ENCODE data around the gene IMMP2L. TPM values are rescaled to one million over a fixed set of nuclear protein-coding genes. Genes with fewer than 3 reads are reported as not detected.

The IMMP2L gene
- total and polyA plus RNA-seq, 4 donors, result 7.3 to 21.1 (median 12.4) TPM

DNA sequence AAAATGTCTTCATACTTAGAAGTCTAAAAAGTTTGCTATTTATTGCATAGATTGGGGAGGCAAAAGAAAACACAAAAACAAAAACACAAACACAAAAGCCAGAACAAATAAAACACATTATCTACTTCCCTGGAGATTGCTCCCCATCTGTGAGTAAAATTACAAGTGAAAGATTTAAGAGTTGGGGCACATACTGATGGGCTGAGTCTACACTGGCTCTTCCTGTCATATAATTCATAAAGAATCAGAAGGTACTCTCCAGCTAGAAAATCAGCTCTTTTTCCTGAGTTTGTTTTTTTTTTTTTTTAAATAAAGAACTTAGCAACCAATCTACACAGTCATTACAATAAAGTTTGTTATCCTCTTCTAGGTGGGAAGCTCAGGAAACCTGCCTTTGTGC lies 663.8 kb downstream of the IMMP2L start:
- H3K4me3 ChIP-seq (ENCODE audit: low read depth in 1 of 3, low read length in 3 of 3), result no peak overlapping the region
- TF ChIP-seq GABPA (IDR thresholded peaks at IDR 0.05 in 1 of 2, conservative IDR thresholded peaks at IDR 0.05 in 1 of 2) (no peak), EGR1 (IDR thresholded peaks at IDR 0.05; ENCODE audit: low read depth in 2 of 2) (no peak), HNF4G (IDR thresholded peaks at IDR 0.05) (no peak), TAF1 (conservative IDR thresholded peaks at IDR 0.05) (no peak), RXRA (IDR thresholded peaks at IDR 0.05) (no peak), JUND (IDR thresholded peaks at IDR 0.05) (no peak), SP1 (IDR thresholded peaks at IDR 0.05) (no peak), RAD21 (IDR thresholded peaks at IDR 0.05) (no peak), FOXA1 (IDR thresholded peaks at IDR 0.05) (no peak)
- TF ChIP-seq, protein P1, sequence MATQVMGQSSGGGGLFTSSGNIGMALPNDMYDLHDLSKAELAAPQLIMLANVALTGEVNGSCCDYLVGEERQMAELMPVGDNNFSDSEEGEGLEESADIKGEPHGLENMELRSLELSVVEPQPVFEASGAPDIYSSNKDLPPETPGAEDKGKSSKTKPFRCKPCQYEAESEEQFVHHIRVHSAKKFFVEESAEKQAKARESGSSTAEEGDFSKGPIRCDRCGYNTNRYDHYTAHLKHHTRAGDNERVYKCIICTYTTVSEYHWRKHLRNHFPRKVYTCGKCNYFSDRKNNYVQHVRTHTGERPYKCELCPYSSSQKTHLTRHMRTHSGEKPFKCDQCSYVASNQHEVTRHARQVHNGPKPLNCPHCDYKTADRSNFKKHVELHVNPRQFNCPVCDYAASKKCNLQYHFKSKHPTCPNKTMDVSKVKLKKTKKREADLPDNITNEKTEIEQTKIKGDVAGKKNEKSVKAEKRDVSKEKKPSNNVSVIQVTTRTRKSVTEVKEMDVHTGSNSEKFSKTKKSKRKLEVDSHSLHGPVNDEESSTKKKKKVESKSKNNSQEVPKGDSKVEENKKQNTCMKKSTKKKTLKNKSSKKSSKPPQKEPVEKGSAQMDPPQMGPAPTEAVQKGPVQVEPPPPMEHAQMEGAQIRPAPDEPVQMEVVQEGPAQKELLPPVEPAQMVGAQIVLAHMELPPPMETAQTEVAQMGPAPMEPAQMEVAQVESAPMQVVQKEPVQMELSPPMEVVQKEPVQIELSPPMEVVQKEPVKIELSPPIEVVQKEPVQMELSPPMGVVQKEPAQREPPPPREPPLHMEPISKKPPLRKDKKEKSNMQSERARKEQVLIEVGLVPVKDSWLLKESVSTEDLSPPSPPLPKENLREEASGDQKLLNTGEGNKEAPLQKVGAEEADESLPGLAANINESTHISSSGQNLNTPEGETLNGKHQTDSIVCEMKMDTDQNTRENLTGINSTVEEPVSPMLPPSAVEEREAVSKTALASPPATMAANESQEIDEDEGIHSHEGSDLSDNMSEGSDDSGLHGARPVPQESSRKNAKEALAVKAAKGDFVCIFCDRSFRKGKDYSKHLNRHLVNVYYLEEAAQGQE (IDR thresholded peaks at IDR 0.05), result no peak
- TF ChIP-seq, protein P2, sequence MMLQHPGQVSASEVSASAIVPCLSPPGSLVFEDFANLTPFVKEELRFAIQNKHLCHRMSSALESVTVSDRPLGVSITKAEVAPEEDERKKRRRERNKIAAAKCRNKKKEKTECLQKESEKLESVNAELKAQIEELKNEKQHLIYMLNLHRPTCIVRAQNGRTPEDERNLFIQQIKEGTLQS (IDR thresholded peaks at IDR 0.05), result no peak
- TF ChIP-seq, protein P3, sequence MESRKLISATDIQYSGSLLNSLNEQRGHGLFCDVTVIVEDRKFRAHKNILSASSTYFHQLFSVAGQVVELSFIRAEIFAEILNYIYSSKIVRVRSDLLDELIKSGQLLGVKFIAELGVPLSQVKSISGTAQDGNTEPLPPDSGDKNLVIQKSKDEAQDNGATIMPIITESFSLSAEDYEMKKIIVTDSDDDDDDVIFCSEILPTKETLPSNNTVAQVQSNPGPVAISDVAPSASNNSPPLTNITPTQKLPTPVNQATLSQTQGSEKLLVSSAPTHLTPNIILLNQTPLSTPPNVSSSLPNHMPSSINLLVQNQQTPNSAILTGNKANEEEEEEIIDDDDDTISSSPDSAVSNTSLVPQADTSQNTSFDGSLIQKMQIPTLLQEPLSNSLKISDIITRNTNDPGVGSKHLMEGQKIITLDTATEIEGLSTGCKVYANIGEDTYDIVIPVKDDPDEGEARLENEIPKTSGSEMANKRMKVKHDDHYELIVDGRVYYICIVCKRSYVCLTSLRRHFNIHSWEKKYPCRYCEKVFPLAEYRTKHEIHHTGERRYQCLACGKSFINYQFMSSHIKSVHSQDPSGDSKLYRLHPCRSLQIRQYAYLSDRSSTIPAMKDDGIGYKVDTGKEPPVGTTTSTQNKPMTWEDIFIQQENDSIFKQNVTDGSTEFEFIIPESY (IDR thresholded peaks at IDR 0.05), result no peak
- TF ChIP-seq, protein P4, sequence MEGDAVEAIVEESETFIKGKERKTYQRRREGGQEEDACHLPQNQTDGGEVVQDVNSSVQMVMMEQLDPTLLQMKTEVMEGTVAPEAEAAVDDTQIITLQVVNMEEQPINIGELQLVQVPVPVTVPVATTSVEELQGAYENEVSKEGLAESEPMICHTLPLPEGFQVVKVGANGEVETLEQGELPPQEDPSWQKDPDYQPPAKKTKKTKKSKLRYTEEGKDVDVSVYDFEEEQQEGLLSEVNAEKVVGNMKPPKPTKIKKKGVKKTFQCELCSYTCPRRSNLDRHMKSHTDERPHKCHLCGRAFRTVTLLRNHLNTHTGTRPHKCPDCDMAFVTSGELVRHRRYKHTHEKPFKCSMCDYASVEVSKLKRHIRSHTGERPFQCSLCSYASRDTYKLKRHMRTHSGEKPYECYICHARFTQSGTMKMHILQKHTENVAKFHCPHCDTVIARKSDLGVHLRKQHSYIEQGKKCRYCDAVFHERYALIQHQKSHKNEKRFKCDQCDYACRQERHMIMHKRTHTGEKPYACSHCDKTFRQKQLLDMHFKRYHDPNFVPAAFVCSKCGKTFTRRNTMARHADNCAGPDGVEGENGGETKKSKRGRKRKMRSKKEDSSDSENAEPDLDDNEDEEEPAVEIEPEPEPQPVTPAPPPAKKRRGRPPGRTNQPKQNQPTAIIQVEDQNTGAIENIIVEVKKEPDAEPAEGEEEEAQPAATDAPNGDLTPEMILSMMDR (IDR thresholded peaks at IDR 0.05; ENCODE audit: low read depth, low read length, missing input control), result no peak
- TF ChIP-seq, protein P5, sequence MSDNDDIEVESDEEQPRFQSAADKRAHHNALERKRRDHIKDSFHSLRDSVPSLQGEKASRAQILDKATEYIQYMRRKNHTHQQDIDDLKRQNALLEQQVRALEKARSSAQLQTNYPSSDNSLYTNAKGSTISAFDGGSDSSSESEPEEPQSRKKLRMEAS (IDR thresholded peaks at IDR 0.05), result no peak
- no peak for DNase-seq (ENCODE audit: low spot score)

DNA sequence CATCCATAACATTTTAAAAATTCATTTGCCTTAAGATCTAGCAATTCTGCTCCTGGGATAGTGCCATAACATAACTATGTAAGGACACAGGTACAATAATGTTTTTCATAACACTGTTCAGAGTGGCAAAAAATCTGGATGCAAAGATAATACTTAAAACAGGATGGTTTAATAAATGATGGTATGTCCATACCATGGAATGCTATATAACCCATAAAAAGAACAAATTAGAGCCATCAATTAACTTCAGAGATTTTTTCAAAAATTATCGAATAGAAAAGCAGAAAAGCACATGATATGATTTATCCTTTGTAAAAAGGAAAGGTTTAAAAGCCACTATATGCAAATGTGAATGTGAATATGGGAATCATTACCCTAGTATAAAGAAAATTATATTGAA lies 664.8 kb downstream of the IMMP2L start:
- H3K4me1 ChIP-seq (ENCODE audit: control insufficient read depth in 4 of 4, insufficient read depth in 4 of 4, low read length in 3 of 4), result no peaks in the 10 kb centered on the region
- no peak overlapping the region for H3K4me3 ChIP-seq (ENCODE audit: low read depth in 1 of 3, low read length in 3 of 3)
- no peak overlapping the region for H3K9ac ChIP-seq (ENCODE audit: low read depth in 1 of 2, low read length in 2 of 2)
- no peaks in the 10 kb centered on the region for H3K9me3 ChIP-seq (ENCODE audit: control insufficient read depth in 4 of 4, low read length in 3 of 4)
- WGBS, result 84% methylated on average over 1 of the region's 1 CpG
- H3K27me3 ChIP-seq (ENCODE audit: control insufficient read depth in 4 of 4, insufficient read depth in 4 of 4, low read length in 3 of 4), result no peaks in the 10 kb centered on the region
- no peaks in the 10 kb centered on the region for H3K36me3 ChIP-seq (ENCODE audit: control insufficient read depth in 4 of 4, insufficient read depth in 3 of 4, low read depth in 1 of 4, low read length in 3 of 4)
- DNase-seq (ENCODE audit: low spot score), result no peak
- no peak overlapping the region for H3K27ac ChIP-seq (ENCODE audit: low read depth in 1 of 2, low read length in 2 of 2)
- TF ChIP-seq, protein P2 (IDR thresholded peaks at IDR 0.05), result no peak
- no peak for TF ChIP-seq GABPA (IDR thresholded peaks at IDR 0.05 in 1 of 2, conservative IDR thresholded peaks at IDR 0.05 in 1 of 2)
- no peak for TF ChIP-seq FOXA1 (IDR thresholded peaks at IDR 0.05)
- no peak for TF ChIP-seq TAF1 (conservative IDR thresholded peaks at IDR 0.05)
- TF ChIP-seq, protein P5 (IDR thresholded peaks at IDR 0.05), result no peak
- no peak for TF ChIP-seq FOXA2 (IDR thresholded peaks at IDR 0.05)
- no peak for TF ChIP-seq HNF4A (conservative IDR thresholded peaks at IDR 0.05)
- no peak for TF ChIP-seq RXRA (IDR thresholded peaks at IDR 0.05)
- TF ChIP-seq EGR1 (IDR thresholded peaks at IDR 0.05; ENCODE audit: low read depth in 2 of 2), result no peak
- TF ChIP-seq, protein P4 (IDR thresholded peaks at IDR 0.05; ENCODE audit: low read depth, low read length, missing input control), result no peak
- no peak for TF ChIP-seq YY1 (IDR thresholded peaks at IDR 0.05)
- no peak for TF ChIP-seq NR2F2 (IDR thresholded peaks at IDR 0.05)
- TF ChIP-seq, protein P3 (IDR thresholded peaks at IDR 0.05), result no peak
- no peak for TF ChIP-seq SP1 (IDR thresholded peaks at IDR 0.05)
- TF ChIP-seq HNF4G (IDR thresholded peaks at IDR 0.05), result no peak
- TF ChIP-seq JUND (IDR thresholded peaks at IDR 0.05), result no peak

More for the DNA sequence above, 663.8 kb downstream of the IMMP2L start:
- Histone ChIP-seq H3K27ac (ENCODE audit: low read depth in 1 of 2, low read length in 2 of 2) (no peak overlapping the region), H3K36me3 (ENCODE audit: control insufficient read depth in 4 of 4, insufficient read depth in 3 of 4, low read depth in 1 of 4, low read length in 3 of 4) (no peaks in the 10 kb centered on the region), H3K27me3 (ENCODE audit: control insufficient read depth in 4 of 4, insufficient read depth in 4 of 4, low read length in 3 of 4) (no peaks in the 10 kb centered on the region), H3K9me3 (ENCODE audit: control insufficient read depth in 4 of 4, low read length in 3 of 4) (no peaks in the 10 kb centered on the region), H3K9ac (ENCODE audit: low read depth in 1 of 2, low read length in 2 of 2) (no peak overlapping the region), H3K4me1 (ENCODE audit: control insufficient read depth in 4 of 4, insufficient read depth in 4 of 4, low read length in 3 of 4) (no peaks in the 10 kb centered on the region)

Measured in liver (tissue), 9 donors.